Stimulated activated CD4-positive, alpha-beta T cell treated with anti-CD3 and anti-CD28 coated beads, Interleukin-4, amount 100 ng/mL, for 24 hours (primary cell): ENCODE results near the gene CD1E.
"Not testable (repeated sequence)": the region's sequence is repeated elsewhere in the genome, so short reads cannot be mapped to it uniquely, and the experiment has no call there.

Experiments
- DNase-seq: peaks from one replicate; pipeline ENCODE4 v3.0.0-alpha.2; 2020

CD1E gene

GRCh38 chr1:158353303-158354075 is at the start of gene CD1E:
Gene CD1E, plus strand, starts transcription at chr1:158353894. Its CDS starts 95 bp downstream, at chr1:158353989.
- DNase-seq = no peak

- no peak for DNase-seq
Observed at GRCh38 chr1:158310623-158311022, 43.1 kb upstream of the CD1E start.

GRCh38 chr1:158311066-158311465 is 42.6 kb upstream of the CD1E start:
- no peak for DNase-seq

GRCh38 chr1:158323866-158324265 is 29.8 kb upstream of the CD1E start:
- no peak for DNase-seq

GRCh38 chr1:158324395-158324794 is 29.3 kb upstream of the CD1E start:
- no peak for DNase-seq

- no peak for DNase-seq
Observed at GRCh38 chr1:158327481-158327880, 26.2 kb upstream of the CD1E start.

- DNase-seq = no peak
Observed at GRCh38 chr1:158328426-158328825, 25.3 kb upstream of the CD1E start.

GRCh38 chr1:158329300-158329699 is 24.4 kb upstream of the CD1E start:
- DNase-seq = no peak

- DNase-seq = no peak
Observed at GRCh38 chr1:158329733-158330132, 24.0 kb upstream of the CD1E start.

GRCh38 chr1:158330391-158331105 is 23.1 kb upstream of the CD1E start:
- no peak for DNase-seq

- DNase-seq = no peak
Observed at GRCh38 chr1:158331106-158331425, 22.6 kb upstream of the CD1E start.

- no peak for DNase-seq
Observed at GRCh38 chr1:158331481-158332150, 22.1 kb upstream of the CD1E start, which contains the start of gene CD1B. Gene CD1B, minus strand, starts transcription at chr1:158331531. Its CDS starts 108 bp downstream, at chr1:158331423.

GRCh38 chr1:158333405-158334155 is 20.1 kb upstream of the CD1E start:
- no peak for DNase-seq

GRCh38 chr1:158334526-158335212 is 19.0 kb upstream of the CD1E start:
- no peak for DNase-seq

- DNase-seq = no peak
Observed at GRCh38 chr1:158335213-158335532, 18.5 kb upstream of the CD1E start.

GRCh38 chr1:158336413-158336812 is 17.3 kb upstream of the CD1E start:
- not testable (repeated sequence) for DNase-seq

GRCh38 chr1:158348946-158349345 is 4.7 kb upstream of the CD1E start:
- not testable (repeated sequence) for DNase-seq

- no peak for DNase-seq
Observed at GRCh38 chr1:158354255-158354654, 561 bp downstream of the CD1E start.

- no peak for DNase-seq
Observed at GRCh38 chr1:158355773-158356285, 2.1 kb downstream of the CD1E start.

- no peak for DNase-seq
Observed at GRCh38 chr1:158356616-158357015, 2.9 kb downstream of the CD1E start.

GRCh38 chr1:158357441-158357840 is 3.7 kb downstream of the CD1E start:
- no peak for DNase-seq

GRCh38 chr1:158362482-158362881 is 8.8 kb downstream of the CD1E start:
- DNase-seq = no peak
